HPDE6-E6E7 (cell line): ENCODE results near the gene PLAAT2.
"Not testable (repeated sequence)": the region's sequence is repeated elsewhere in the genome, so short reads cannot be mapped to it uniquely, and the experiment has no call there.

ENCODE experiments used
- DNase-seq: peaks from one replicate; pipeline ENCODE4 v3.0.0; 2011; ENCODE audit warnings: missing footprints; ENCODE audit errors: extremely low spot score

Gene PLAAT2

GRCh38 chr11:63549411-63549810, 13.8 kb downstream of the PLAAT2 start:
- no peak for DNase-seq

DNA sequence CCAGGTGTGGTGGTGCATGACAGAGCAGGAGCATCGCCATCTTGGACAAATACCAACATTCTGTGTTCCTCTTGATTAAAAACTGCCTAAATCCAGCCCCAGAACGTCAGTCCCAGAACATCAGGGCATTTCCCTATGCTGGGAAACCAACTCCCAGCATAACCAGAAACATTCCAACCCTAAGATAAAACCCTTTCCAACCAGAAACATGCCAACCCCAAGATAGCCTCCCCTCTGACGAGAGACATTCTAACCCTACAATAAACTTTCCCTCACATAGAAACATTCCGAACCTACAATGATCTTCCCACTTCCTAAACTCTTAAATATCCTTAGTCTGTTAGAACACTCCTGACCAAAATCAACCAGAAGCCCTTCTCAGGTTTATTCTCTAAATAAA, 15.0 kb downstream of the PLAAT2 start:
- DNase-seq: no peak

DNA sequence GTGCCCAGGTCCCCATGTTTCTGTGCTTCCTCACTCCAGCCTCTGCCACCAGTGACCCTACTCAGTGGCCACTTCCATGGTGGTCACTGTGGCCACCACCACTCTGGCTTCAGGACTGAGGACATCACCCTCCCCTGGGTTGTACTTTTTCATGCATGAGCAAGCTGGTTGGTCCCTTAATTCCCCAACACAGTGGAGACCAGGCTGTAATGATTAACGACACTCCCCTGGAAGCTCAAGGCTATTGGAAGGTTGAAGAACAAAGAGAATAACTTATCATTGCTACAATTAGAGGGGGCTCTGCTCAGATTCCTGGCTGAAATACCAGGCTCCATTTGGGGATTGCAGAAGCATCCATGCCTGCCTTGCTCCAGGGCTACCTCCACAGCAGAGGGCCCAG, 16.1 kb downstream of the PLAAT2 start:
- no peak for DNase-seq

DNA sequence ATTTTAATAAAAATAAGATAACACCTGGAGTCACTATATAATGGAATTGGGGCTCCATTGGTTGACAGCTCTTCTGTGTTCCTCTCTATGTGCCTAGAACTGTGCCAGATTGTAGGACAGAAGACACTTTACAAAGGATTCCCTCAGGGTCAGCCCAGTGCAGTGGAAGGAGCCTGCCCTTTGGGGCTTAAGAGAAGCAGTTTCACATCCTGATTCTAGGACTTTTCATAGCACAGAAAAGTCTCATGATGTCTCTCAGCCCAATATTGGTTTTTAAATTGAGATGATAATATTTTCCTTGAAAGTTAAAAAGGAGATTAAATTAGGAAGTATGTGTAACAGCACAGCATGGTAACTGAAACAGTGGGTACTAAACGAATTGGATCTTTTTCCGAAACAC, 19.5 kb downstream of the PLAAT2 start:
- DNase-seq: no peak

GRCh38 chr11:63542506-63542905, 20.7 kb downstream of the PLAAT2 start:
- DNase-seq: not testable (repeated sequence)

- DNase-seq: no peak
Measured at GRCh38 chr11:63537293-63538101, 25.7 kb downstream of the PLAAT2 start.

GRCh38 chr11:63536669-63537292, 26.4 kb downstream of the PLAAT2 start, which contains the start of gene PLAAT4:
Gene PLAAT4, plus strand, starts transcription at chr11:63536808. Its CDS starts 61 bp downstream, at chr11:63536869.
- DNase-seq: peak; percentile 53

DNA sequence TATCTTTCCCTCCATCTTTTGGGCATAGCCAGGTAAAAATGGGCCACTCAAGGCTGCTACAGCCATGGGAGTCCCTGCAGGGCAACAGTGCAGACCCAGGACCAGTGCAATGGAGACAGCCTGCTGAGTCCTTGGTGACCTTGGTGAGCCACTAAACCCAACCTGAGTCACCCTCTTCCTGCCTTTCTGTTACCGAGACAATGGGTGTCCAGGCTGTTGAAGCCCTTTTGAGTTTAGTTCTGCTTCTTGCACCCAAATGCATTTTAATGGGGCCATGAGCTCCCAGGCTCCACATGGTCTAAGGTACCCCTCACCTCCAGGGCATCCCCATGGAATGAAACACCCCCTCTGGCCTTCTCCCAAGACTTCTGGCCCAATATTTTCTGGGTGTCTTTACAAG, 27.4 kb downstream of the PLAAT2 start:
- no peak for DNase-seq

- DNase-seq: no peak
Measured at GRCh38 chr11:63534895-63535461, 28.2 kb downstream of the PLAAT2 start.

DNA sequence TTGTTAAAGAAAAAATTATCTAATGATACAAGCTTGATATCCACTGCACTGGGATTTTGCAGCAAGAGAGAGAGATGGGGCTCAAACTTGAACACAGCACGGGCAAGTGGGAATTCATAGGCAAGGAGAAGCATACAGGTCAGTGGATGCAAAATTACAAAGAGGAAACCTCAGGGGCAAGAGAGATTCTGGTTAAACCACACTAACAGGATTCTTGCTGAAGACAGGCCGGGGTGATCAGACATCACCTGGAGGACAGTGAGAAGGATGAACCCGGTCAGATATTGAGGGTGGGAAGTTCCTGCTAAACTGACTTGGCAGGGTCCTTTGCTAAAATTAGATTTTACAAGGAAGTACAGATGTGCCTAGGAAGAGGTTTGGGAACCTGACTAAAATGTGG, 29.1 kb downstream of the PLAAT2 start:
- no peak for DNase-seq

GRCh38 chr11:63532799-63533475, 30.2 kb downstream of the PLAAT2 start:
- no peak for DNase-seq

- DNase-seq: no peak
Measured at GRCh38 chr11:63532117-63532516, 31.1 kb downstream of the PLAAT2 start.

DNA sequence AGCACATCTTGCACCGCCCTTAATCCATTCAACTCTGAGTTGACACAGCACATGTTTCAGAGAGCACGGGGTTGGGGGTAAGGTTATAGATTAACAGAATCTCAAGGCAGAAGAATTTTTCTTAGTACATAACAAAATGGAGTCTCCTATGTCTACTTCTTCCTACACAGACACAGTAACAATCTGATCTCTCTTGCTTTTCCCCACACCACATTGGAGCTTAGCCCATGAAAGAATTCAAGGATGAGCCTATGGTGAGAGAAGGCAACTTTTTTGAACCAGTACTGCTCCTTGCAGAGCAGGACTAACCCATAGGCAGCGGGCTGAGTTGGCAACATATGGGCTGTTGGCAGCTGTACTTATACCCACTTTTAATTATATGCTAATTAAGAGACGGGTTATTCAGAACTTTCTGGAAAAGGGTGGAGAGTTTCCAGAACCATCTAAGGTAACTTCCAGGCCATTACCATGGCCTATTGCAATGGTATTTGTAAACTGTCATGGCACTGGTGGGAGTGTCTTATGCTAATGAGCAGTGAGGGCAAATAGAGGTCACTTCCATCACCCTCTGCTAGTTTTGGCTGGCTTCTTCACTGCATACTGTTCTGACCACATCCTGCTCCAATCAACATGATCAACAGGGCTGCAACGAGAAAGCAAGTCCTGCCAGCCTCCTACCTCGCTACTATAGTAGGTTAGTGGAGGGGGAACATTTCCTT, 31.9 kb downstream of the PLAAT2 start:
- DNase-seq: peak; percentile 56

DNA sequence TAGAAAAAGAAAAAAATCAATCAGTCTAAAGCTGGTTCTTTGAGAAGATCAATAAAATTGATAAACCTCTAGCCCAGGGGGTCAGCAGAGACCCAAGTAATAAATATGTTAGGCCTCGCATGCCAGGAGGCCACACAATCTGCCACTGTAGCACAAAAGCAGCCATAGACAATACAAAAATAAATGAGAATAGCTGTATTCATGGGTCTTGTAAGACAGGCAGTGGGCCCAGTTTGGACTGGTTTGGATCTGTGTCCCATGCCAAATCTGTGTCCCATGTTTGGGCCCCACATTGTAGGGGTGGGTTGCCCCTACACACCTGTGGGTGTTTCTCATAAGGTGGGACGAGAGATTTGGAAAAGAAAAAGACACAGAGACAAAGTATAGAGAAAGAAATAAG, 33.2 kb downstream of the PLAAT2 start:
- DNase-seq: no peak

GRCh38 chr11:63529373-63529772, 33.8 kb downstream of the PLAAT2 start:
- not testable (repeated sequence) for DNase-seq

DNA sequence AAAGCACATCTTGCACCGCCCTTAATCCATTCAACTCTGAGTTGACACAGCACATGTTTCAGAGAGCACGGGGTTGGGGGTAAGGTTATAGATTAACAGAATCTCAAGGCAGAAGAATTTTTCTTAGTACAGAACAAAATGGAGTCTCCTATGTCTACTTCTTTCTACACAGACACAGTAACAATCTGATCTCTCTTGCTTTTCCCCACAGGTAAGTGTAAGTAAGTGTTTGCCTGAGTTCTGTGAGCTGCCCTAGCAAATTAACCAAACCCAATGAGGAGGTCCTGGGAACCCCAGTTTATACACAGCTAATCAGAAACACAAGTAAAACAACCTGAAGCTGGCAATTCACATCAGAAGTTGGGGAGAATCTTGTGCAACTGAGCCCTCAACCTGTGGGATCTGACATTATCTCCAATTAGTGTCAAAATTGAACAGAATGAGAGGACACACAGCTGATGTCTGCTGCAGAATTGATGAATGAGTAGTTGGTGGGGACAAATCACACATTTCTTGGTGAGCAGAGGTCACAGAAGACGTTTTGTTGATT, 34.4 kb downstream of the PLAAT2 start:
- DNase-seq: not testable (repeated sequence)

DNA sequence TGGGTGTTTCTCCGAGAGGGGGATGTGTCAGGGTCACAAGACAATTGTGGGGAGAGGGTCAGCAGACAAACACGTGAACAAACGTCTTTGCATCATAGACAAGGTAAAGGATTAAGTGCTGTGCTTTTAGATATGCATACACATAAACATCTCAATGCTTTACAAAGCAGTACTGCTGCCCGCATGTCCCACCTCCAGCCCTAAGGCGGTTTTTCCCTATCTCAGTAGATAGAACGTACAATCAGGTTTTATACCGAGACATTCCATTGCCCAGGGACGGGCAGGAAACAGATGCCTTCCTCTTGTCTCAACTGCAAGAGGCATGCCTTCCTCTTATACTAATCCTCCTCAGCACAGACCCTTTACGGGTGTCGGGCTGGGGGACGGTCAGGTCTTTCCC, 35.0 kb downstream of the PLAAT2 start:
- not testable (repeated sequence) for DNase-seq

GRCh38 chr11:63527667-63528066, 35.5 kb downstream of the PLAAT2 start:
- DNase-seq: no peak

- DNase-seq: no peak
Measured at GRCh38 chr11:63523151-63523550, 40.0 kb downstream of the PLAAT2 start.

- DNase-seq: no peak
Measured at GRCh38 chr11:63521896-63522295, 41.3 kb downstream of the PLAAT2 start.

GRCh38 chr11:63520606-63521170, 42.5 kb downstream of the PLAAT2 start:
- no peak for DNase-seq
